PC-9 (cell line): Measurements from ENCODE around the gene TUBA1C. TPM values are rescaled to one million over a fixed set of nuclear protein-coding genes. Genes with fewer than 3 reads are reported as not detected.

Experiments used
- BruUV-seq: library from RNA; stranded (reverse); fragments of 400-500 nt; replicated peaks from 2 replicates; lab custom pipeline; 2021; lab: Mats Ljungman, UMichigan
- CTCF ChIA-PET: fragments of 300-600 bp; sonication (Branson Sonifier 250); formaldehyde crosslinking; loops from one replicate; lab custom pipeline; 2022; ENCODE audit warnings: antibody characterized with exemption; lab: Charles Lee
- POLR2A ChIA-PET: fragments of 300-600 bp; sonication (Branson Sonifier 250); formaldehyde crosslinking; loops from one replicate; lab custom pipeline; 2022; ENCODE audit warnings: antibody characterized with exemption; ENCODE audit not compliant: unreplicated experiment; lab: Charles Lee
- DNase-seq, 2 experiments: peaks; one replicate each; pipeline versions ENCODE4 v3.0.0 to v3.0.0-alpha.2; 2015 to 2022; ENCODE audit warnings: mixed read lengths in 1 of 2
- H2AFZ ChIP-seq: fragments of 200-600 bp; sonication (generic); 2 replicates; pipeline ENCODE4 v1.8.1; 2017; ENCODE audit warnings: antibody characterized with exemption
- H3F3A ChIP-seq: fragments of 200-600 bp; sonication (generic); 2 replicates; pipeline ENCODE4 v1.8.1; 2017; ENCODE audit warnings: antibody characterized with exemption, mild to moderate bottlenecking, low read depth; ENCODE audit not compliant: insufficient read depth
- H3K27ac ChIP-seq: fragments of 200-600 bp; sonication (generic); 2 replicates; pipeline ENCODE4 v1.6.1; 2016; ENCODE audit warnings: mixed run types
- H3K27me3 ChIP-seq: fragments of 200-600 bp; sonication (generic); 2 replicates; pipeline ENCODE4 v1.6.1; 2016; ENCODE audit warnings: low read depth, mixed run types; ENCODE audit not compliant: insufficient read depth
- H3K36me3 ChIP-seq: fragments of 200-600 bp; sonication (generic); 2 replicates; pipeline ENCODE4 v1.6.1; 2016; ENCODE audit warnings: low read depth, mixed run types
- H3K4me1 ChIP-seq: fragments of 200-600 bp; sonication (generic); replicated peaks from 2 replicates; pipeline ENCODE4 v1.6.1; 2016; ENCODE audit warnings: mixed run types; ENCODE audit not compliant: insufficient read depth
- H3K4me2 ChIP-seq: fragments of 200-600 bp; sonication (generic); 2 replicates; pipeline ENCODE4 v1.6.1; 2017; ENCODE audit warnings: mixed run types
- H3K4me3 ChIP-seq: fragments of 200-600 bp; sonication (generic); 2 replicates; pipeline ENCODE4 v1.6.1; 2016; ENCODE audit warnings: mixed run types
- H3K79me2 ChIP-seq: fragments of 200-600 bp; sonication (generic); 2 replicates; pipeline ENCODE4 v1.6.1; 2017; ENCODE audit warnings: low read depth, mixed run types
- H3K9me2 ChIP-seq: fragments of 200-600 bp; sonication (generic); 2 replicates; pipeline ENCODE4 v1.8.1; 2017; ENCODE audit warnings: mild to moderate bottlenecking; ENCODE audit not compliant: insufficient read depth
- H3K9me3 ChIP-seq: fragments of 200-600 bp; sonication (generic); 2 replicates; pipeline ENCODE4 v1.8.1; 2016; ENCODE audit warnings: low read depth; ENCODE audit not compliant: insufficient read depth
- H4K20me1 ChIP-seq: fragments of 200-600 bp; sonication (generic); 2 replicates; pipeline ENCODE4 v1.8.1; 2017; ENCODE audit not compliant: insufficient read depth
- CTCF ChIP-seq: fragments of 200-600 bp; sonication (generic); conservative IDR thresholded peaks from 2 replicates; pipeline ENCODE4 v1.6.1; 2017; ENCODE audit warnings: mixed run types, antibody characterized with exemption, mild to moderate bottlenecking, moderate library complexity
- EZH2 ChIP-seq: fragments of 200-600 bp; sonication (generic); IDR thresholded peaks from 2 replicates; pipeline ENCODE4 v1.8.0; 2017; ENCODE audit warnings: antibody characterized with exemption, low read depth
- intact Hi-C: fragments of 100-400 bp; cut with micrococcal nuclease; formaldehyde crosslinking; loops from one replicate; pipeline ENCODE4 v1.10.0; 2022; ENCODE audit not compliant: unreplicated experiment
- total RNA-seq: library from RNA; stranded (reverse); gene quantifications from 2 replicates; pipeline ENCODE4 v1.2.3, GENCODE V29; 2021

Gene TUBA1C
- total RNA-seq, 1 experiment from 2014 or later, result 490 TPM

GRCh38 chr12:49260166-49260565, 4.7 kb upstream of the TUBA1C start:
- Histone ChIP-seq H3K9me3 (no peaks in the 10 kb centered on the region), H3K9me2 (no peaks in the 10 kb centered on the region), H4K20me1 (no peaks in the 10 kb centered on the region), H3K4me3 (no peak overlapping the region; the same call in 1 of the 2 replicates), H3F3A (peaks cover 25% of the 10 kb centered on the region), H3K36me3 (no peaks in the 10 kb centered on the region), H3K4me1 (peaks cover 34% of the 10 kb centered on the region), H2AFZ (peak overlapping the region; percentile 49; the same call in 1 of the 2 replicates), H3K4me2 (peak overlapping the region; percentile 64), H3K79me2 (peaks cover 25% of the 10 kb centered on the region), H3K27ac (peak overlapping the region; percentile 94), H3K27me3 (no peaks in the 10 kb centered on the region)
- TF ChIP-seq EZH2 (no peak), CTCF (no peak)
- intact Hi-C loops, result loop anchor here (10.0 kb wide), 1 partner anchor 195 kb away; the partner anchor contains the start of genes KMT2D and RHEBL1
- no TSS peak for BruUV-seq
- POLR2A ChIA-PET, result interaction anchor here (0.6 kb wide), 1 partner anchor 63 kb away, joined by 3 read pairs; the partner anchor contains the start of gene TROAP
- CTCF ChIA-PET, result no interaction called here
- DNase-seq, result no peak

GRCh38 chr12:49260571-49261363, 4.1 kb upstream of the TUBA1C start:
- Histone ChIP-seq H3F3A (peaks cover 31% of the 10 kb centered on the region), H3K4me1 (peaks cover 34% of the 10 kb centered on the region), H3K27me3 (no peaks in the 10 kb centered on the region), H3K4me3 (no peak overlapping the region; the same call in 1 of the 2 replicates), H3K27ac (peak overlapping the region; percentile 94), H2AFZ (peak overlapping the region; percentile 49; the same call in 1 of the 2 replicates), H3K4me2 (peak overlapping the region; percentile 64), H3K9me3 (no peaks in the 10 kb centered on the region), H3K79me2 (peaks cover 31% of the 10 kb centered on the region), H4K20me1 (no peaks in the 10 kb centered on the region), H3K36me3 (no peaks in the 10 kb centered on the region), H3K9me2 (no peaks in the 10 kb centered on the region)
- no peak for DNase-seq
- BruUV-seq, result no TSS peak
- CTCF ChIA-PET, result no interaction called here
- intact Hi-C loops, result loop anchor here (10.0 kb wide), 1 partner anchor 196 kb away; the partner anchor contains the start of genes KMT2D and RHEBL1
- TF ChIP-seq EZH2 (no peak), CTCF (no peak)
- POLR2A ChIA-PET, result interaction anchor here (0.5 to 0.6 kb wide), 2 partner anchors 62 to 283 kb away, joined by 3 to 7 read pairs; partner anchors contain the start of gene TROAP

GRCh38 chr12:49261721-49262120, 3.2 kb upstream of the TUBA1C start:
- no TSS peak for BruUV-seq
- Histone ChIP-seq H3K27ac (peak overlapping the region; percentile 94; the same call in 1 of the 2 replicates), H3K4me2 (no peak overlapping the region), H3K79me2 (peaks cover 41% of the 10 kb centered on the region), H3K27me3 (no peaks in the 10 kb centered on the region), H3K9me3 (no peaks in the 10 kb centered on the region), H4K20me1 (peaks cover 5% of the 10 kb centered on the region), H3K36me3 (peaks cover 5% of the 10 kb centered on the region), H3F3A (peaks cover 41% of the 10 kb centered on the region), H3K4me3 (no peak overlapping the region), H2AFZ (no peak overlapping the region), H3K9me2 (no peaks in the 10 kb centered on the region), H3K4me1 (peaks cover 34% of the 10 kb centered on the region)
- DNase-seq, result no peak
- CTCF ChIA-PET, result no interaction called here
- intact Hi-C loops, result loop anchor here (10.0 kb wide), 1 partner anchor 197 kb away; the partner anchor contains the start of genes KMT2D and RHEBL1
- POLR2A ChIA-PET, result no interaction called here
- TF ChIP-seq EZH2, result no peak
